HEK293T (cell line): ENCODE results near the gene RAD51B.

Experiments
- CTCF ChIA-PET: fragments of 350-600 bp; formaldehyde crosslinking; extraction: SDS; loops from one replicate; lab custom pipeline; 2021; ENCODE audit warnings: antibody characterized with exemption, inconsistent platforms; lab: Yijun Ruan, JAX
- POLR2A ChIA-PET: fragments of 350-600 bp; formaldehyde crosslinking; extraction: SDS; loops from one replicate; lab custom pipeline; 2020; ENCODE audit warnings: antibody characterized with exemption, inconsistent platforms; lab: Yijun Ruan, JAX
- DNase-seq: peaks from one replicate; pipeline ENCODE4 v3.0.0; 2012; ENCODE audit warnings: mixed read lengths; ENCODE audit errors: extremely low spot score
- ARNT ChIP-seq: fragments of 450-650 bp; IDR thresholded peaks from 2 replicates; pipeline ENCODE4 v1.6.1; 2017; ENCODE audit warnings: mild to moderate bottlenecking
- BHLHE40 ChIP-seq: fragments of 450-650 bp; IDR thresholded peaks from 2 replicates; pipeline ENCODE4 v1.6.1; 2016; ENCODE audit warnings: mild to moderate bottlenecking, moderate library complexity, borderline replicate concordance
- CTBP1 ChIP-seq: fragments of 450-650 bp; IDR thresholded peaks from 2 replicates; pipeline ENCODE4 v1.6.1; 2016; ENCODE audit warnings: borderline replicate concordance
- ELF4 ChIP-seq: fragments of 450-650 bp; IDR thresholded peaks from 2 replicates; pipeline ENCODE4 v1.6.1; 2017; ENCODE audit warnings: antibody characterized with exemption
- FOXA1 ChIP-seq: fragments of 450-650 bp; IDR thresholded peaks from 2 replicates; pipeline ENCODE4 v1.6.1; 2016; ENCODE audit warnings: mild to moderate bottlenecking
- FOXK2 ChIP-seq: fragments of 450-650 bp; IDR thresholded peaks from 2 replicates; pipeline ENCODE4 v1.6.1; 2016; ENCODE audit warnings: mild to moderate bottlenecking
- FOXM1 ChIP-seq: fragments of 450-650 bp; IDR thresholded peaks from 2 replicates; pipeline ENCODE4 v1.6.1; 2017; ENCODE audit warnings: mild to moderate bottlenecking, borderline replicate concordance
- HDGF ChIP-seq: fragments of 450-650 bp; IDR thresholded peaks from 2 replicates; pipeline ENCODE4 v1.6.1; 2017; ENCODE audit warnings: antibody characterized with exemption, borderline replicate concordance
- L3MBTL2 ChIP-seq: fragments of 450-650 bp; conservative IDR thresholded peaks from 2 replicates; pipeline ENCODE4 v1.6.1; 2016; ENCODE audit warnings: mild to moderate bottlenecking
- LEF1 ChIP-seq: fragments of 450-650 bp; IDR thresholded peaks from 2 replicates; pipeline ENCODE4 v1.6.1; 2017; ENCODE audit warnings: mild to moderate bottlenecking, borderline replicate concordance
- NFRKB ChIP-seq: fragments of 450-650 bp; IDR thresholded peaks from 2 replicates; pipeline ENCODE4 v1.6.1; 2016; ENCODE audit warnings: mild to moderate bottlenecking, moderate library complexity
- SP1 ChIP-seq: fragments of 450-650 bp; IDR thresholded peaks from 2 replicates; pipeline ENCODE4 v1.6.1; 2017
- SUZ12 ChIP-seq: fragments of 450-650 bp; IDR thresholded peaks from 2 replicates; pipeline ENCODE4 v1.6.1; 2016; ENCODE audit warnings: mild to moderate bottlenecking
- TARDBP ChIP-seq: fragments of 450-650 bp; IDR thresholded peaks from 2 replicates; pipeline ENCODE4 v1.6.1; 2016
- ZNF384 ChIP-seq: fragments of 450-650 bp; IDR thresholded peaks from 2 replicates; pipeline ENCODE4 v1.6.1; 2016
- TF ChIP-seq, protein P1 (sequence below): fragments of 450-650 bp; IDR thresholded peaks from 2 replicates; pipeline ENCODE4 v1.6.1; 2016

Gene RAD51B

DNA sequence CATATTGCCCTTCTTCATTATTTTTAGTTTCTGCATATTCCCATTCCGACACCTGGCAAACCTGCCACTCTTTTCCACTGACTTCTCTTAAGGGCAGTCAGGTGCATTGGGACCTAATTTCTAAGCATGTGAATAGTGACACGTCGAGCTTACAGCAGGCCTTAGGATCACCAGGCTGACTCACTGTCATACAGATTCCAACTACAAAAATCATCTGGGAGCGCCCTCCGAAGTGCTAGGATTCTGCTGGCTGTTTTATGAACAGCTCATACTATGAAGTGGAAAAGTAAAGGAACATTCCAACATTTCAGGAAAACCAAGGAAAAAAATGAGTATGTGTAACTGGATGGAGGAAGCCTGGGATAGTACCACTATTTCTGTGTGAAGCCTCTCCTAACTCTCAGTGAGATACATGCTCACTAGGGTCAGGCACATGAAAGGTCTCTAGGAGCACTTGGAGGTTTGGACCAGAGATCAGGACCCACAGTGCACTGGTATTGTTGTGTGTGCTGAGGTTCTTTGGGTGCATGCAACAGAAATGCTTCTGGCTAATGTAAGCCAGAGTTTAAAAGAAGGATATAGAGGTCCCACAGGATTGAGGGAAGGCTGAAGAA is 715.9 kb downstream of the RAD51B start:
- TF ChIP-seq SUZ12: no peak
- no peak for TF ChIP-seq ZNF384
- TF ChIP-seq ELF4: no peak
- no peak for DNase-seq
- POLR2A ChIA-PET: no interaction called here
- CTCF ChIA-PET: interaction anchor here (0.6 kb wide), 1 partner anchor 45 kb away, joined by 4 read pairs; no protein-coding TSS in a partner anchor

GRCh38 chr14:68536018-68536410 is 716.4 kb downstream of the RAD51B start:
- POLR2A ChIA-PET: no interaction called here
- CTCF ChIA-PET: no interaction called here
- DNase-seq: no peak
- no peak for TF ChIP-seq TARDBP

DNA sequence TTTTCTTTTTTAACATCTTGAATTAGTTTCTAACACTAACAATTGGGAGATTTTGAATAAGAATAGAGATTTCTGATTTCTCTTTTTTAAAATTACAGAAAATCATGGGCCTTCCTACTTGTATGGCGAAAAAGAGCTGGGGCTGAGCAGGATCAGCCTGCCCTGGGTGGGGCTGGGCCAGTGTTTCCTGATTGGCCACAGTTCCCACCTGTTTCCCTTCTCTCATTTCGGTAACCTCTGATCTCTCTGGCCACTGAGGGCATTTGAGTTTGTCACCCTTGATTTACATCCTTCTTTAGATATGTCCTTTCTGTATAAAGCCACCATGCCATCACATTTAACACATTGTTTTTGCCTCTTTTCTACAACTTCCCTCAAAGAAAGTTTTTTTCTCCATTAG is 719.1 kb downstream of the RAD51B start:
- TF ChIP-seq ARNT (no peak), ZNF384 (no peak), FOXM1 (no peak), NFRKB (no peak), FOXK2 (no peak), TARDBP (no peak), FOXA1 (no peak), L3MBTL2 (no peak), BHLHE40 (no peak), ELF4 (no peak), CTBP1 (no peak), HDGF (no peak), SP1 (no peak), LEF1 (no peak), SUZ12 (no peak)
- TF ChIP-seq, protein P1, sequence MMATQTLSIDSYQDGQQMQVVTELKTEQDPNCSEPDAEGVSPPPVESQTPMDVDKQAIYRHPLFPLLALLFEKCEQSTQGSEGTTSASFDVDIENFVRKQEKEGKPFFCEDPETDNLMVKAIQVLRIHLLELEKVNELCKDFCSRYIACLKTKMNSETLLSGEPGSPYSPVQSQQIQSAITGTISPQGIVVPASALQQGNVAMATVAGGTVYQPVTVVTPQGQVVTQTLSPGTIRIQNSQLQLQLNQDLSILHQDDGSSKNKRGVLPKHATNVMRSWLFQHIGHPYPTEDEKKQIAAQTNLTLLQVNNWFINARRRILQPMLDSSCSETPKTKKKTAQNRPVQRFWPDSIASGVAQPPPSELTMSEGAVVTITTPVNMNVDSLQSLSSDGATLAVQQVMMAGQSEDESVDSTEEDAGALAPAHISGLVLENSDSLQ: no peak
- POLR2A ChIA-PET: no interaction called here
- CTCF ChIA-PET: no interaction called here
- DNase-seq: no peak

DNA sequence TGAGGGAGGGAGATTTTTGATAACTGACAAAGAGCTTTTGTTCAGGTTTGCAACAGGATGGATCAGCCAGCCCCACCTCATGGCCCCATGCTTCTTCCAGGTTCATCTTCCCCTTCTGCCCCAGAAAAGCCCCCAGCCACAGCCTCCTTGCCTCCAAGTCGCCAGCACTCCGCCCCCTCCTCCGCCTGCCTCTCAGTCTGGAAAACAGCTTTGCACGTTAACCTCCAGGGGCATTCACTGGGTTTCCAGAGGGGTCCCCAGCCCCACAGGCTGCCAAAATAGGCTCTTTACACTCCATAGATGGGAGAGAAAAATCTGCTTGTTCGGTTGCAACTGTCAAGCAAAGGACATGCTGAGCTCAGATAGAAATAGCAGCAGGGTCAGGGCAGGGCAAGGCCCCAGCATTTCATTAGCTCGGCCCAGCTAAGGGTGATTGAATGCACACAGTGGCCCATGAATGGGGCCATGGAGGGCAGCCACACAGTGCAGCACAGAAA is 719.7 kb downstream of the RAD51B start:
- CTCF ChIA-PET: no interaction called here
- TF ChIP-seq FOXM1: no peak
- no peak for DNase-seq
- POLR2A ChIA-PET: no interaction called here

DNA sequence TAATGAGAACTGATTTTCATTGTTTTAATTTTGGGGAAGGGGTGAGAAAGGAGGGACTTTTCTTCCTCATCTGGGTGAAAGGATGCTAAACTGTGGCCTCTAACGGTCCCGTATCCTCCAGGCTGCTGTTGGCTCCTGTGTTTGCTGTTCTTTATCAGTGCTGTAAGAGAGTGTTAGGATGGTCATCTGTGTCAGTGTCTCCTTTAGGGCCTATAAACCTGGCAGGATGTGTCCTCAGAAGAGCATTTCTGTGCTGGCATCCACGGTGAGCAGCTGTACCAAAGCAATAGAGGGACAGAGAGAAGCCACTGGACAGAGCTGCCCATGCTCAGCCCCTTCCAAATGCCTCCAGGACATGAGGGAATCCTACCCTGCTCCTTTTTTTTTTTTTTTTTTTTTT is 720.2 kb downstream of the RAD51B start:
- no peak for TF ChIP-seq NFRKB
- TF ChIP-seq ZNF384: no peak
- TF ChIP-seq L3MBTL2: no peak
- no peak for TF ChIP-seq TARDBP
- TF ChIP-seq LEF1: no peak
- no peak for TF ChIP-seq HDGF
- TF ChIP-seq FOXM1: no peak
- TF ChIP-seq, protein P1: no peak
- no peak for TF ChIP-seq CTBP1
- TF ChIP-seq ARNT: no peak
- no peak for TF ChIP-seq BHLHE40
- TF ChIP-seq SP1: no peak
- TF ChIP-seq SUZ12: no peak
- no peak for TF ChIP-seq FOXK2
- no peak for TF ChIP-seq ELF4
- no peak for TF ChIP-seq FOXA1
- DNase-seq: no peak
- ChIA-PET POLR2A (no interaction called here), CTCF (no interaction called here)

GRCh38 chr14:68541178-68541896 is 721.8 kb downstream of the RAD51B start:
- CTCF ChIA-PET: no interaction called here
- no peak for TF ChIP-seq NFRKB
- TF ChIP-seq LEF1: no peak
- TF ChIP-seq, protein P1: peak; percentile 75
- DNase-seq: no peak
- POLR2A ChIA-PET: no interaction called here

DNA sequence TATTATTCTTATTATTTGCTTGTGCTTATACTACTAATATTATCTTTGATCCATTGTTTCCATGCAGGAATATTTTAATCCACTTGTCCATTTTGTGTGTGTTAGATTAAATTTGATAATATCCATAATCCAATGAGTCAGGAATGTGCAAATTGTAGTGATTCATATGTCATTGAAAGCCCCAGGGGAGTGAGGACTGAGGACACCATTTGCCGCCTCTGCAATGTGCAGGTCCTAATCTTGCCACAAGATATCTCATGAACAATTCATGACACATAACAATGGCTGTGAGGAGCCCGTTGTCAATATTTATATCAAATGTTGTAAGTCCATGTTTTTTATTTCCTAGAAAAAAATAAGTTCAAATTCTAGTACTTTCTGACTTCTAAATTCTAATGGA is 722.8 kb downstream of the RAD51B start:
- POLR2A ChIA-PET: no interaction called here
- DNase-seq: no peak

More for the DNA sequence above, 722.8 kb downstream of the RAD51B start:
- CTCF ChIA-PET: no interaction called here
- TF ChIP-seq HDGF (no peak), BHLHE40 (no peak), FOXK2 (no peak), ELF4 (no peak), CTBP1 (no peak), FOXA1 (no peak)
